ENCODE measurements around the gene SHROOM3. TPM values are rescaled to one million over a fixed set of nuclear protein-coding genes. Genes with fewer than 3 reads are reported as not detected.

SHROOM3 gene
- total RNA-seq, 1 donor from 2014 or later, result 0.51 TPM

- no peak for DNase-seq
Observed at GRCh38 chr4:76494871-76495590, 60.0 kb downstream of the SHROOM3 start.

DNA sequence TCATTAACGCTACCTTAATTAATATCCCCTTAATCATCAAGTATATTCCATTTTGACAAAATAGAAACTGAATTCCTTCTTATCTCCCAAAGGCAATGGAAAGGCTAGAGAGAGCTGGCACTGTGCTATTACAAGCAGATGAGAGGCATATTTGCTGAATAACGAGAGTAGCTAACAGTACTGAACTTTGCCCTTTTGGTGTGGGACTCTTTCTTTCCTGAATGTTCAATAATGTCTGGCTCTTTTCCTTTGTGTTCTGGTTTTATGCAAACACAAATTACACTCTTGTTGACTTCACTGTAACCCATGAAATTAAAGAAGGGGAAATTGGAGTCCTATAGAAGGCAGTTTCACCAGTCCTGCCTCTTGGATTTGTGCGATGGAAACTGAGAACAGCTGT is 63.5 kb downstream of the SHROOM3 start:
- no peak for DNase-seq

GRCh38 chr4:76499461-76499860 is 64.4 kb downstream of the SHROOM3 start:
- no peak for DNase-seq

DNA sequence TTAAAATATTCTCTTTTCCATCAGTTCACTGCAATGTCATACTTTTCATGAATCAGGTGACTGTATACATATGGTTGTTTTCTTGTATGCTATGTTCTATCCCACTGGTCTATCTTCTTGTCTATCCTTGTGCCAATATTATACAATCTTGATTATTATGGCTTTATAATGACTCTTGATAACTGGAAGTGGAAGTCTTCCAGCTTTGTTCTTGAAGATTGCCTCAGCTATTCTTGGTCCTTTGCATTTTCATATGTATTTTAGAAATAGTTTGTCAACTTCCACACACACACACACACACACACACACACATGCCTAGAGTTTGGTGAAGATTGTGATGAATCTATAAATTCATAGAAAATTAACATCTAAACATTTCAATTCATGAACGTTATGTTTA is 67.9 kb downstream of the SHROOM3 start:
- DNase-seq, result no peak

GRCh38 chr4:76504613-76505465 is 69.8 kb downstream of the SHROOM3 start:
- peak; percentile 73 for DNase-seq

DNA sequence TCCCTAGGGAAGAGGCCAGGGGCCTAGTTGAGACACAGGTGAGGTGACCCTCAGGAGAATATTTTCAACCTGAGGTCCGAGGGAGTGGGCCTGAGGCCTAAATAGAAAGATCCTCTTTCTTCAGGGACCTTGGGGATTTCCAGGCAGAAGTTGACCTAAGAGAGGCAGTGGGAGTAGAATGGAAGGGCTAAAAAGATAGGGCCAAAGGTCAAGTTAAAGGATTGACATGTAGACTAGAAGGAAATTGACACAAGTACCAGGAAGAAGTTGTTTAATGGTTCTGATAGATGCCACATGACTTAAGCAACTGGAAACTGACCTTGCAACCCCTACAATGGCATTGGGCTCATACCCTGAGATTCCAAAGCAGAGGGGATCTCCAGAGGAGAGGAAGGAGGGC is 76.9 kb downstream of the SHROOM3 start:
- DNase-seq, result no peak

DNA sequence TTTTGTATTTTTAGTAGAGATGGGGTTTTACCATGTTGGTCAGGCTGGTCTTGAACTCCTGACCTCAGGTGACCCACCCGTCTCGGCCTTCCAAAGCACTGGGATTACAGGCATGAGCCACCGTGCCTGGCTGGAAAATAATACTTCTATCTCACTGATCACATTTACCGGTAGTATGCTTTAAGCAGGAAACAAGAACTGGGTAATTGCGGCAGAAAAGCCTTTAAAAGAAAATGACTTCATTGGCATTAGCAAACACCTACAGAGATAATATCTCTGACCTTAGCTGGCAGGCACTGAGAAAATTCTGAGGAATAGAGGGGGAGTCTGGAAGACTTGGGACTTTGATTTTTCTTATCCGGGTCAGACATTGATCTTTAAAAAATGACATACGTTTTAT is 78.5 kb downstream of the SHROOM3 start:
- no peak for DNase-seq

DNA sequence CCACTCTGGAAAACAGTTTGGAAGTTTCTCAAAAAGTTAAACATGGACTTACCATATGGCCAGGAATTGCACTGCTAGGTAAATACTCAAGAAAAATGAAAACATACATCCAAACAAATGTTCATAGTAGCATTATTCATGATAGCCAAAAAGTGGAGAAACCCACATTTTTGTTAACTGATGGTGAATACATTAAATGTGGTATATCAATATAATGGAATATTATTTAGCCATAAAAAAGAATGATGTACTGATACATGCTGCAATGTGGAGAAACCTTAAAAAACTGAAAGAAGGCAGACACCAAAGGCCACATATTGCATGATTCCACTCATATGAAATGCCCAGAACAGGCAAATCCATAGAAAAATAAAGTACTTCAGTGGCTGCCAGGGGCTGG is 79.1 kb downstream of the SHROOM3 start:
- no peak for DNase-seq

- no peak for DNase-seq
Observed at GRCh38 chr4:76515975-76516843, 81.2 kb downstream of the SHROOM3 start.

GRCh38 chr4:76518241-76518640 is 83.2 kb downstream of the SHROOM3 start:
- DNase-seq, result no peak

- no peak for DNase-seq
Observed at GRCh38 chr4:76523593-76523992, 88.6 kb downstream of the SHROOM3 start.

GRCh38 chr4:76525751-76526150 is 90.7 kb downstream of the SHROOM3 start:
- no peak for DNase-seq

- DNase-seq, result peak; percentile 23
Observed at GRCh38 chr4:76526585-76526990, 91.6 kb downstream of the SHROOM3 start.

DNA sequence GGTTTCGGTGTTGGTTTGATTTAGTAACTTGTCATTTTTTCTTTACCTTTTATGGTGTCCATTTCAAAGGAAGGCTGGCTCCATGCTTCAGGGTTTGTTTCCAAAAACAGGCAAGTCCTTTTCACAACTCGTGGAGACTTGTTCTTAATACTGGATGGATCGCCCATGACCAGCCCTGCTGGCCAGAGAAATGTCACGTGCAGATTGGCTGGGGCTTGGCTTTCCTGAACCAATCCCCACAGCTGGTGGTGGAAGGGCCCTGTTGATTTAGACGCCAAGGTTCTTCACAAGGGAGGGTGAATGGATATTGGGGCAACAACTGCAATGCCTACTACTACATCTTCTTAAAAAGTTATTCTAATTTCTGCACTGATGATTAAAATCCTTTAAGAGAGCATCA is 92.6 kb downstream of the SHROOM3 start:
- no peak for DNase-seq

GRCh38 chr4:76531597-76531996 is 96.6 kb downstream of the SHROOM3 start:
- no peak for DNase-seq

GRCh38 chr4:76532805-76533204 is 97.8 kb downstream of the SHROOM3 start:
- no peak for DNase-seq

- DNase-seq, result no peak
Observed at GRCh38 chr4:76533314-76533713, 98.3 kb downstream of the SHROOM3 start.

DNA sequence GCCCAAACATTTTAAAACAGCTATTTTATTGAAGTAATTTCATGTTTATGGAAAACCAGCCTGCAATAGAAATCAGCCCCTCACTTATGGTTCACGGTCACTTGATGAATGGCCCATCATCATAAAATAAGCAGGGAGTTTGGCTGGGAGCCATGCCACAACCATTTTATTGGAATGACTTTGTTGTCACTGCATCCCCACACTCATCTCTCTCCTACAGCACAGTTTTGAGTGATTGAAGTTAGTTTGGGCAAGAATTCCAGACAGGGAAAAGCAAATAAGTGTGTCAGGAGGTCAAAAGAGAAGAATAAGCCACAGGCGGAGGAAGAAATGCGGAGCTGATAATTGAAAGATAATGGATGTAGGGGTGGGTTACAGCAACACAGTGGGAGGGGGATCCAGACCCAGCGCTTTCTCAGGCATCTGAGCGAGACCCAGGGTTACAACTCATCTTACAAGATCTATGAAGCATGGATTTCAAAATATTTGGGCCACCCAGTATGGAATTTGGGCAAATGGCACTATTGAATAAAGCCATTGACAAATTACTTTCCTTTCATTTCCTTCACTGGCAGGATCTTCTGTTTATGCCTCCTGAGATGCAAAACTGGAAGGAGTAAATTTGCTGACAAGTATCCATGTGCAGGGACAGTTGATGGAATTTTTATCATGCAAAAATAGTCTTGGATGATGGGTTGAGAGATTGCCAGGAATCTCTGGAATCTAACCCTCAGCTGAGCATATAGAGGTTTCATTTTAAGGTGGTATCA is 100.8 kb downstream of the SHROOM3 start:
- no peak for DNase-seq

DNA sequence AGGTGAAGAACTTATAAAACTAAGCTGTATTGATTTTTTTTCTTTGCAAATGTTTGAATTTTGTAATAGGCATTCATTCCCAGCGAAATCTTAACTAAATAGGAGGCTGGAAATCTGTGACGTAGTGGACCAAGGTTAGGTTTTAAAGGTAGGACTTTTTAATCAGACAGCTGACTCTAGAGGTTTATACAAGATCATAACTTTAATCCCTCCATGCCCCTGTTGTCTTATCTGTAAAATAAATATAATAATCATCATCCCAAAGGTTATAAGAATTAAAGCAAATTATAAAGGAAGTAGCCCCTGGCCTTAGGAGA is 101.3 kb downstream of the SHROOM3 start:
- no peak for DNase-seq

- DNase-seq, result no peak
Observed at GRCh38 chr4:76538296-76538695, 103.3 kb downstream of the SHROOM3 start.

GRCh38 chr4:76539979-76540378 is 105.0 kb downstream of the SHROOM3 start:
- DNase-seq, result no peak

GRCh38 chr4:76540486-76540885 is 105.5 kb downstream of the SHROOM3 start:
- no peak for DNase-seq

DNA sequence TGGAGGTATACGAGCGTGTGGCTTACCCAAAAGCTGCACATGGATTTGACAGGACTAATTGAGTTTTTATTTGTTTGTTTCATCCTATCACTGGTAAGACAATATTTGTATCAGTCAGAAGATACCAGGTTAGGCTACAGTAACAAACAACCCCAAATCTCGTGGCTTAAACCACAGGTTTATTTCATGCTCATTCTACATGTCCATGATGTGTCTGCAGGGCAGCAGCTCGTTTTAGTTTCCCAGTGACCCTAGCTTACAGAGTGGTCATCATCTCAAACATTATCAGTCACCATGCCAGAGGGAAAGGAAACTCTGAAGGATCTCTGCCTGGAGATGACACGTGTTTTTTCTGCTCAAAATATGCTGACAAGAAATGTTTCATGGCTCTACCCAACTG is 108.3 kb downstream of the SHROOM3 start:
- no peak for DNase-seq
